HCT116 (cell line): Measurements from ENCODE around the gene AKAP11. TPM values are rescaled to one million over a fixed set of nuclear protein-coding genes. Genes with fewer than 3 reads are reported as not detected.

Experiments used
- ATAC-seq: fragments of 200-7000 bp; cut with Tn5 transposase; 2 replicates; pipeline ENCODE4 v1.9.1; 2020; ENCODE audit warnings: mild to moderate bottlenecking, moderate library complexity
- BruUV-seq: library from RNA; stranded (reverse); fragments of 400-500 nt; replicated peaks from 2 replicates; lab custom pipeline; 2021; lab: Mats Ljungman, UMichigan
- CTCF ChIA-PET: fragments of 300-600 bp; sonication (Branson Sonifier 250); formaldehyde crosslinking; loops from one replicate; lab custom pipeline; 2021; ENCODE audit warnings: antibody characterized with exemption; lab: Charles Lee
- POLR2A ChIA-PET: fragments of 300-600, 350-600 bp; sonication (Branson Sonifier 250); formaldehyde crosslinking; loops from one replicate; lab custom pipeline; 2021; ENCODE audit warnings: antibody characterized with exemption; lab: Charles Lee
- RAD21 ChIA-PET, 2 experiments: fragments of 300-600 bp; sonication (Branson Sonifier 250); formaldehyde crosslinking; loops; one replicate each; lab custom pipeline; 2023; ENCODE audit warnings: low total read pairs in 2 of 2; ENCODE audit not compliant: uncharacterized antibody in 2 of 2, unreplicated experiment in 2 of 2, low non-redundant PET in 1 of 2; lab: Charles Lee
- DNase-seq: peaks from one replicate; pipeline ENCODE4 v3.0.0-alpha.2; 2010; ENCODE audit warnings: low read depth, low spot score
- H2AFZ ChIP-seq: fragments of 200-600 bp; shearing (Covaris generic), sonication (generic); 2 replicates; pipeline ENCODE4 v1.6.1; 2017; ENCODE audit warnings: low read depth, mixed run types, mixed read lengths, antibody characterized with exemption, low read length; ENCODE audit not compliant: poor library complexity, severe bottlenecking
- H3K27ac ChIP-seq: 2 replicates; pipeline ENCODE4 v1.5.1; 2012; ENCODE audit warnings: low read depth, low read length
- H3K27me3 ChIP-seq: fragments of 200-600 bp; sonication (generic); 2 replicates; pipeline ENCODE4 v1.6.1; 2016; ENCODE audit warnings: mixed run types, low read length, mixed read lengths; ENCODE audit not compliant: insufficient read depth
- H3K36me3 ChIP-seq, 2 experiments: fragments of 200-500 bp in 1 of 2; fragments of 200-600 bp in 1 of 2; sonication (Bioruptor generic) in 1 of 2; sonication (generic) in 1 of 2; 2 replicates each; pipeline versions ENCODE4 v1.5.1 to v1.6.1; 2014 to 2016; ENCODE audit warnings: low read length in 2 of 2, inconsistent platforms in 1 of 2, mixed read lengths in 1 of 2, mixed run types in 1 of 2; ENCODE audit not compliant: insufficient read depth in 2 of 2, control insufficient read depth in 1 of 2
- H3K4me1 ChIP-seq, 2 experiments: fragments of 200-600 bp in 1 of 2; sonication (generic) in 1 of 2; 2 replicates each; pipeline versions ENCODE4 v1.5.1 to v1.6.1; 2012 to 2017; ENCODE audit warnings: low read length in 2 of 2, inconsistent platforms in 1 of 2, mild to moderate bottlenecking in 1 of 2, mixed read lengths in 1 of 2, mixed run types in 1 of 2, moderate library complexity in 1 of 2; ENCODE audit not compliant: insufficient read depth in 2 of 2, control insufficient read depth in 1 of 2
- H3K4me2 ChIP-seq: fragments of 200-600 bp; sonication (generic); 2 replicates; pipeline ENCODE4 v1.6.1; 2017; ENCODE audit warnings: mixed run types, low read length, mixed read lengths
- H3K4me3 ChIP-seq, 2 experiments: fragments of 200-600 bp in 1 of 2; sonication (generic) in 1 of 2; replicated peaks in 1 of 2; 2 replicates each; pipeline ENCODE4 v1.5.1; 2011 to 2016; ENCODE audit warnings: low read length in 2 of 2, control low read depth in 1 of 2, low read depth in 1 of 2, mild to moderate bottlenecking in 1 of 2, mixed read lengths in 1 of 2, mixed run types in 1 of 2
- H3K79me2 ChIP-seq: fragments of 200-600 bp; sonication (generic); 2 replicates; pipeline ENCODE4 v1.6.1; 2017; ENCODE audit warnings: mild to moderate bottlenecking, mixed run types, low read length, moderate library complexity, mixed read lengths; ENCODE audit not compliant: insufficient read depth
- H3K9ac ChIP-seq: fragments of 200-600 bp; sonication (generic); 2 replicates; pipeline ENCODE4 v1.6.1; 2016; ENCODE audit warnings: low read length, mixed read lengths
- H3K9me2 ChIP-seq: fragments of 200-600 bp; sonication (generic), shearing (Covaris generic); 2 replicates; pipeline ENCODE4 v1.6.1; 2017; ENCODE audit warnings: mixed run types, mild to moderate bottlenecking, moderate library complexity; ENCODE audit not compliant: insufficient read depth
- H3K9me3 ChIP-seq, 2 experiments: fragments of 200-500 bp in 1 of 2; fragments of 200-600 bp in 1 of 2; sonication (Bioruptor generic) in 1 of 2; sonication (generic) in 1 of 2; 2 replicates each; pipeline ENCODE4 v1.6.1; 2014 to 2017; ENCODE audit warnings: low read length in 2 of 2, mixed read lengths in 2 of 2, inconsistent platforms in 1 of 2, low read depth in 1 of 2, mild to moderate bottlenecking in 1 of 2, mixed run types in 1 of 2, moderate library complexity in 1 of 2; ENCODE audit not compliant: control insufficient read depth in 1 of 2, insufficient read depth in 1 of 2
- H4K20me1 ChIP-seq: fragments of 200-600 bp; sonication (generic), shearing (Covaris generic); 2 replicates; pipeline ENCODE4 v1.6.1; 2017; ENCODE audit warnings: mixed run types, mild to moderate bottlenecking, moderate library complexity; ENCODE audit not compliant: insufficient read depth
- EZH2 ChIP-seq: fragments of 200-600 bp; sonication (generic); IDR thresholded peaks from 2 replicates; pipeline ENCODE4 v1.6.1; 2017; ENCODE audit warnings: antibody characterized with exemption, mixed run types
- EZH2phosphoT487 ChIP-seq: fragments of 200-600 bp; IDR thresholded peaks from 2 replicates; pipeline ENCODE4 v1.6.1; 2018; ENCODE audit warnings: antibody characterized with exemption, borderline replicate concordance
- MAX ChIP-seq: IDR thresholded peaks from 2 replicates; pipeline ENCODE4 v1.6.1; 2012
- POLR2A ChIP-seq: IDR thresholded peaks from 2 replicates; pipeline ENCODE4 v1.7.0; 2011; ENCODE audit warnings: borderline replicate concordance; ENCODE audit not compliant: insufficient read depth, insufficient read length; ENCODE audit errors: extremely low read depth
- POLR2AphosphoS5 ChIP-seq: IDR thresholded peaks from 2 replicates; pipeline ENCODE4 v1.6.1; 2011; ENCODE audit warnings: mild to moderate bottlenecking, low read depth, low read length, moderate library complexity
- RAD21 ChIP-seq: IDR thresholded peaks from 2 replicates; pipeline ENCODE4 v1.6.1; 2012; ENCODE audit warnings: low read depth, mild to moderate bottlenecking
- SRF ChIP-seq: IDR thresholded peaks from 2 replicates; pipeline ENCODE4 v1.6.1; 2012; ENCODE audit warnings: low read depth
- YY1 ChIP-seq: IDR thresholded peaks from 2 replicates; pipeline ENCODE4 v1.6.1; 2011; ENCODE audit warnings: low read length, low read depth, moderate library complexity, mild to moderate bottlenecking; ENCODE audit not compliant: insufficient replicate concordance; ENCODE audit errors: extremely low read depth
- ZBTB33 ChIP-seq: IDR thresholded peaks from 2 replicates; pipeline ENCODE4 v1.6.1; 2011; ENCODE audit warnings: mild to moderate bottlenecking, low read length, moderate library complexity; ENCODE audit not compliant: insufficient replicate concordance; ENCODE audit errors: extremely low read depth
- ZFX ChIP-seq: fragments of 450-650 bp; IDR thresholded peaks from 2 replicates; pipeline ENCODE4 v1.6.1; 2017
- ZNF274 ChIP-seq: fragments of 200-500 bp; sonication (Bioruptor generic); IDR thresholded peaks from 2 replicates; pipeline ENCODE4 v1.6.1; 2014; ENCODE audit warnings: mild to moderate bottlenecking, low read depth, low read length, inconsistent platforms
- intact Hi-C: fragments of 100-400 bp; cut with micrococcal nuclease; formaldehyde crosslinking; loops from 2 replicates; pipeline ENCODE4 v1.10.0; 2022
- total RNA-seq: library from RNA; stranded (reverse); gene quantifications from one replicate; pipeline ENCODE4 v1.2.1, GENCODE V29; 2021; ENCODE audit not compliant: unreplicated experiment

AKAP11 gene
- total RNA-seq, 1 experiment from 2014 or later = 21.7 TPM

GRCh38 chr13:42322806-42323205, 50.9 kb downstream of the AKAP11 start:
- Histone ChIP-seq H2AFZ (no peak overlapping the region), H3K9ac (no peak overlapping the region), H3K27me3 (no peaks in the 10 kb centered on the region), H3K4me3 (no peak overlapping the region), H3K36me3 (peaks cover 0 to 3% of the 10 kb centered on the region in 2 experiments; a peak in 1 of 4 replicates), H3K9me3 (no peaks in the 10 kb centered on the region), H4K20me1 (no peaks in the 10 kb centered on the region)
- ATAC-seq = no peak
- intact Hi-C loops = no loop called here
- TF ChIP-seq POLR2A = no peak
- no peak for TF ChIP-seq MAX
- TF ChIP-seq ZBTB33 = no peak
- TF ChIP-seq RAD21 = no peak
- TF ChIP-seq, all 23 proteins: peak for 0
- Histone ChIP-seq H3K4me2 (no peak overlapping the region), H3K9me2 (no peaks in the 10 kb centered on the region), H3K27ac (no peak overlapping the region), H3K79me2 (no peaks in the 10 kb centered on the region), H3K4me1 (no peaks in the 10 kb centered on the region)
- CTCF ChIA-PET = no interaction called here
- BruUV-seq = no TSS peak
- RAD21 ChIA-PET = no interaction called here
- DNase-seq = no peak
- POLR2A ChIA-PET = no interaction called here

- TF ChIP-seq SRF (no peak), EZH2 (no peak), POLR2A (no peak), EZH2phosphoT487 (no peak), ZFX (no peak), ZNF274 (no peak), POLR2AphosphoS5 (no peak), YY1 (no peak), ZBTB33 (no peak)
- no peak for ATAC-seq
- intact Hi-C loops = no loop called here
Measured at GRCh38 chr13:42324704-42325103, 52.8 kb downstream of the AKAP11 start.

More at GRCh38 chr13:42324704-42325103, 52.8 kb downstream of the AKAP11 start:
- CTCF ChIA-PET = no interaction called here
- Histone ChIP-seq H3K4me2 (no peak overlapping the region), H3K9me2 (no peaks in the 10 kb centered on the region), H3K27me3 (no peaks in the 10 kb centered on the region), H4K20me1 (no peaks in the 10 kb centered on the region), H3K36me3 (peaks cover 0 to 3% of the 10 kb centered on the region in 2 experiments; a peak in 1 of 4 replicates), H2AFZ (no peak overlapping the region), H3K9ac (no peak overlapping the region), H3K9me3 (no peaks in the 10 kb centered on the region), H3K4me1 (no peaks in the 10 kb centered on the region), H3K4me3 (no peak overlapping the region), H3K79me2 (no peaks in the 10 kb centered on the region), H3K27ac (no peak overlapping the region)
- POLR2A ChIA-PET = no interaction called here
- RAD21 ChIA-PET = no interaction called here
- no peak for DNase-seq
- BruUV-seq = no TSS peak
